ENCODE results near the gene MDGA2. TPM values are rescaled to one million over a fixed set of nuclear protein-coding genes. Genes with fewer than 3 reads are reported as not detected.

MDGA2 gene
- total RNA-seq, 2 experiments from 2014 or later, result not detected

DNA sequence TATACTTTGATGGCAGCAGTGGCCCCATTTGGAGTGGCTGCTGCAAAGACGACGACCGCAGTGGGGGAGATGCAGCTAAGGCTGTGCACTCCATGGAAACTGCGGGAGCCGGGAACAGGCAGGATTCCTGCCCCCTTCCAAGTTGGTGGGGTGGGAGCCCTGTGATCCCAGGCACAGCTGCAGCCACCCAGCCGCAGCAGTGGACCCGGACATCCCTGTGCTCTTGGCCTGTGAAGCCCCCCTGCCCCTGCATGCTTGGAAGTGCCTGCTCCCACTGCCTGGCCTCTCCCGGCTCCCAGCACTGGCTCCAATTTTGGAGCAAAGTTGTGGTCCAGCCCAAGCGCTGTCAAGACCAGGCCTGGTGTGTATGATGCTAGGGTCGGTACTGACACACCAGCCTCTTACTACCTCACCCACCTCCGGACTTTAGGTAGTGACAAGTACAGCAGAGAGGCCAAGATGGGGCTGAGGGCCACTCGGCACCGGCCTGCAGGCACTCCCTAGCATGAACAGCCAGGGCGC is 521.1 kb downstream of the MDGA2 start:
- H3K9me3 Mint-ChIP-seq (ENCODE audit: low read depth), result peaks cover 10% of the 10 kb centered on the region
- no peak overlapping the region for H3K27ac Mint-ChIP-seq
- no peaks in the 10 kb centered on the region for H3K4me1 Mint-ChIP-seq
- intact Hi-C loops (cut with DNase I, micrococcal nuclease), result no loop called here
- H3K4me3 Mint-ChIP-seq, result no peak overlapping the region
- no peaks in the 10 kb centered on the region for H3K36me3 Mint-ChIP-seq (ENCODE audit: low read depth)
- POLR2A ChIA-PET, result no interaction called here
- H3K27me3 Mint-ChIP-seq, result no peaks in the 10 kb centered on the region
- ATAC-seq (no peak), DNase-seq (no peak)
- CTCF ChIA-PET, result no interaction called here

DNA sequence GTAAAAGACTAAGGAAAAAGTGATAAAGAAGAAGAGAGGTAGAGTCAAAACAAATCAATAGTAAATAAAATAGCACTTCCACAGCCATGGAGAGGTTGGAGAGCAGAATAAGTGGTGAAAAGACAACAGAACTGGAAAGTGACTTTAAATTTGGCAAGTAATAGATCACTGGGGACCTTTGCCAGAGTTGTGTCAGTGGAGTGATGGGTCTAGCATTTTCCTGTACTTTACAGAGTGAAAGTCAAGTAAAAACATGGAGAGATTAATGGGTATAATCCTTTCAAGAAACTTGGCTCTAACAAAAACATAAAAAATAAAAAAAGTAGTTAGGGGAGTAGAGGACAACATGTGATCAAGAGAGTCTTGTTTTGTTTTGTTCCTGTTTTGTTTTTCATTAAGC is 521.7 kb downstream of the MDGA2 start:
- H3K9me3 Mint-ChIP-seq (ENCODE audit: low read depth), result peaks cover 10% of the 10 kb centered on the region
- ChIA-PET POLR2A (no interaction called here), CTCF (no interaction called here)
- H3K4me1 Mint-ChIP-seq, result no peaks in the 10 kb centered on the region
- intact Hi-C loops (cut with DNase I, micrococcal nuclease), result no loop called here
- H3K4me3 Mint-ChIP-seq, result no peak overlapping the region
- no peaks in the 10 kb centered on the region for H3K27me3 Mint-ChIP-seq
- no peak for DNase-seq
- H3K36me3 Mint-ChIP-seq (ENCODE audit: low read depth), result no peaks in the 10 kb centered on the region
- H3K27ac Mint-ChIP-seq, result no peak overlapping the region
- no peak for ATAC-seq

DNA sequence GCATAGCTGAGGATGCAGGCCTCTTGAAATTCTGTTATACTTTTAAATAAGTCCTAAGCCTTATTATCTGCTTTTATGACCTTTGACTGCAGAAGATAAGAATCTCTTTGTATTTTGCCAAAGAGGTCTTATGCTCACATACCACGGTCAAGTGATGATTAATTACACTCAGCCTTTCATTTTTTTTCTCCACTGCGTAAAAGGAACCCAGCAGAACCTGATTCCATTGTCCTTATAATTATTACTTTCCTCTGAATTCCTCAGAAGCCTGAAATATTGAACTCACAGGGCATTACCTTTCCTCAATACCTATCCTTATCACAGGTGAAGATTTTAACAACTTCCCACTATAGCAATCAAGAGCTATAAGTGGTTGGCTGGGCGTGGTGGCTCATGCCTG is 525.1 kb downstream of the MDGA2 start:
- intact Hi-C loops (cut with DNase I, micrococcal nuclease), result no loop called here
- Mint-ChIP-seq H3K4me3 (no peak overlapping the region), H3K36me3 (ENCODE audit: low read depth) (no peaks in the 10 kb centered on the region), H3K9me3 (ENCODE audit: low read depth) (peaks cover 9% of the 10 kb centered on the region), H3K27ac (no peak overlapping the region), H3K4me1 (no peaks in the 10 kb centered on the region), H3K27me3 (no peaks in the 10 kb centered on the region)
- no peak for DNase-seq
- CTCF ChIA-PET, result no interaction called here
- POLR2A ChIA-PET, result no interaction called here
- no peak for ATAC-seq

DNA sequence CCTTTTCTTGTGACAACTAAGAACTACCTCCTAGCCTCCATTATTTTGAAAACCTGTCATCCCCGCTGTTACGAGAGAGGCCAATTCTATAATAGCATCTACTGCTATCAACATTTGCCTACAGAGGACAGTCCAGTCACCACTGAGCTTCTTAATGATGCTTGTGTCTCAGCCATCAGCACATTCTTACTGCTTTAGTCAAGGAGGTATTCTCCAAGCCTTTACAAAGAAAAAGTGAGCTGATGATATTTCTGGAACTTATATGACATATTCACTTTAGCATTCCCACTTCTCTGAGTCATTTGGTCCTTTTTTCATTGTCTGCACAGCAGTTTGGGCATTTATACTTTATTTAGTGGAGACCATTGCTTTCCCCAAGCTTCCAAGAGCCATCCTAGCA is 526.1 kb downstream of the MDGA2 start:
- H3K27me3 Mint-ChIP-seq, result no peaks in the 10 kb centered on the region
- no peak overlapping the region for H3K4me3 Mint-ChIP-seq
- no peak overlapping the region for H3K27ac Mint-ChIP-seq
- H3K4me1 Mint-ChIP-seq, result no peaks in the 10 kb centered on the region
- ChIA-PET CTCF (no interaction called here), POLR2A (no interaction called here)
- no peak for DNase-seq
- H3K9me3 Mint-ChIP-seq (ENCODE audit: low read depth), result peaks cover 9% of the 10 kb centered on the region
- intact Hi-C loops (cut with DNase I, micrococcal nuclease), result no loop called here
- ATAC-seq, result no peak
- H3K36me3 Mint-ChIP-seq (ENCODE audit: low read depth), result no peaks in the 10 kb centered on the region

DNA sequence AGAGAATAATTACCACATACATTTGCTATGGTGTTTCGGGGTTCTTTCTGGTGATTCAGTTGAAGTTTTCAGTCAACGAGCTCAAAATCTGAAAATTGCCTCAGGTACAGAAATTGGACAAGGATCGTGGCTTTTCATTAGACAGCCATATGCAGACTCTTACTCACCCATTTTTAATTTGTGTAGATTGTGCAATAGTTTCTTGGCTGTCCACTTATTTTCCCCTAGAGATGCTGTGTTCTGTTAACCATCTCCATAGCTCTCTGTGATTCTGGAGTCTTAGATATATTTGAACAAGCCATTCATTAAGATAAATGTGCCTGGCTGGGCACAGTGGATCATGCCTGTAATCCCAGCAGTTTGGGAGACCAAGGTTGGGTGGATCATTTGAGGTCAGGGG is 526.7 kb downstream of the MDGA2 start:
- ATAC-seq (no peak), DNase-seq (no peak)
- Mint-ChIP-seq H3K4me3 (no peak overlapping the region), H3K4me1 (no peaks in the 10 kb centered on the region), H3K27ac (no peak overlapping the region), H3K9me3 (ENCODE audit: low read depth) (peaks cover 9% of the 10 kb centered on the region), H3K36me3 (ENCODE audit: low read depth) (no peaks in the 10 kb centered on the region), H3K27me3 (no peaks in the 10 kb centered on the region)
- POLR2A ChIA-PET, result no interaction called here
- intact Hi-C loops (cut with DNase I, micrococcal nuclease), result no loop called here
- CTCF ChIA-PET, result no interaction called here

DNA sequence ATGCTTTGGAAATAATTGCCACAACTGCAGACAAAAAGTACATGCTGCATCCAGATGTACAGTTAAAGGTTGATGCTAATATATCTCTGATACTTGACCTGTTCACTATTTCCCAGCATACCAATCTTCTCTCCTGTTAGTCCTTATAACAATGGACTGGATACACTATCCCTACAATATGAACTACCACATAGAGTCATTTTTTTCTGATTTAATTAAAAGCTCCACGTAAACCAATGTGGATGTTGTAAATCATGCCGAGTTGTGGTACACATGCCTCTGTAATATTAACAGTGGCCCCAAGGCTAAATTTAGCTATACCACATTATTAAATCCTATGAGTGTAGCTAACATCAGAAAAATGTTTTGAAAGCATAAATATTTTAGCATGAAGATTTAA is 554.8 kb downstream of the MDGA2 start:
- no peaks in the 10 kb centered on the region for H3K4me1 Mint-ChIP-seq
- ATAC-seq (no peak), DNase-seq (no peak)
- POLR2A ChIA-PET, result no interaction called here
- no peaks in the 10 kb centered on the region for H3K9me3 Mint-ChIP-seq (ENCODE audit: low read depth)
- CTCF ChIA-PET, result no interaction called here
- intact Hi-C loops (cut with DNase I, micrococcal nuclease), result no loop called here
- H3K27ac Mint-ChIP-seq, result no peak overlapping the region
- no peak overlapping the region for H3K4me3 Mint-ChIP-seq
- H3K27me3 Mint-ChIP-seq, result no peaks in the 10 kb centered on the region
- H3K36me3 Mint-ChIP-seq (ENCODE audit: low read depth), result no peaks in the 10 kb centered on the region

DNA sequence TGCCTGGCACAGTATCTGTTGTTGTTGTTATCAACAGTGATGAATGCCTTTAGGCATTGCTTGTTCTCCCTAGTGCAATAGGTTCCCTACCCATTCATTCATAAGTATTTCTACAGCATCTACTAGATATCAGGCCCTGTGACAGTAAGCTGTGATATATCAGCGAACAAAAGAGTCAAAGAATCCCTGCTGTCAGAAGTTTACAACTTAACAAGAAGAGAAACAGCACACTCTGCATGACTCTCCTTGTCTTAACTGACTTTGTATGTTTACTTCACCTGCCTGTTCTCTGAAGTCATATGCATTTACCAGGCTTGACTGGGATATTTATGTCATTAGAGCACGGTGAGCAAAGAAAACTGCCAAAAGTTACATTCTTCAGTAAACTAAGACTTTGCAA is 571.6 kb downstream of the MDGA2 start:
- peaks cover 2% of the 10 kb centered on the region for H3K9me3 Mint-ChIP-seq (ENCODE audit: low read depth)
- ChIA-PET CTCF (no interaction called here), POLR2A (no interaction called here)
- H3K27me3 Mint-ChIP-seq, result no peaks in the 10 kb centered on the region
- no peak overlapping the region for H3K4me3 Mint-ChIP-seq
- no peaks in the 10 kb centered on the region for H3K4me1 Mint-ChIP-seq
- H3K36me3 Mint-ChIP-seq (ENCODE audit: low read depth), result no peaks in the 10 kb centered on the region
- intact Hi-C loops (cut with DNase I, micrococcal nuclease), result no loop called here
- H3K27ac Mint-ChIP-seq, result no peak overlapping the region
- DNase-seq (no peak), ATAC-seq (no peak)

DNA sequence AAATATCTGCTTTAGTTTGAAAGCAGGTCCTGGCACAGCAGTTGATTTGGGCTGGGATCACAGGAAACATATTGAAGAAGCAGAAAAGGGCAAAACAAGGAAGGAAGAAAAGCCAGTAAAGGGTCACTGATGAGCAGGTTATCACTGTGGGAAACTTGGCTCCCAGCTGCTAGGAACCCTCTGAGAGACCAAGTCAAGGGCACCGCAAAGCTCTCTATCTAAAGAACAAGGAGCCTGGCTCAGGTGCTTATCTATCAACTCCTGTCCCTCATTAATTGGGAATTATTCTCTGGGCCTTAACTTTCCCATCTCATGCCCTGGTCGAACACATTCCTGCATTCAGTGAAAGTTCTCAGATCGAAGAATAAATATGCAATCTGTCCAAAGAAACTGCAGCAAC is 572.9 kb downstream of the MDGA2 start:
- no peaks in the 10 kb centered on the region for H3K27me3 Mint-ChIP-seq
- no peak overlapping the region for H3K27ac Mint-ChIP-seq
- intact Hi-C loops (cut with DNase I, micrococcal nuclease), result no loop called here
- ATAC-seq (no peak), DNase-seq (no peak)
- no peak overlapping the region for H3K4me3 Mint-ChIP-seq
- ChIA-PET POLR2A (no interaction called here), CTCF (no interaction called here)
- peaks cover 2% of the 10 kb centered on the region for H3K9me3 Mint-ChIP-seq (ENCODE audit: low read depth)
- no peaks in the 10 kb centered on the region for H3K4me1 Mint-ChIP-seq
- H3K36me3 Mint-ChIP-seq (ENCODE audit: low read depth), result no peaks in the 10 kb centered on the region

DNA sequence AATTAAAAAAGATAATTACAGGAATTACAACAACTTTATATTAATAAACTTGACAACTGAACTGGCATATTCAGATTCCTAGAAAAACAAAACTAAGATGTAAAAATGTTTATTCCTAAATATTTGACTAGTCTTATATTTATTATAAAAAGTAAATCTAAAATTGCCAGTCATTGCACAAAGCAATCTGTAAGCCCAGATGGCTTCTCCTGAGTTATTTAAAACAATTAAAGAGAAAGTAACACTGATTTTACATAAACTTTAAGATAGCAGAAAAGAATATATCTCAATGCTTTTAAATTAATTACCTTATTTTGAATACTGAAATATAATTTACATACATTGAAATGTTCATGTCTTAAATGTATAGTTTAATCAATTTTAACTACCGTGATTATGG is 589.7 kb downstream of the MDGA2 start:
- intact Hi-C loops (cut with DNase I, micrococcal nuclease), result no loop called here
- no peaks in the 10 kb centered on the region for H3K4me1 Mint-ChIP-seq
- H3K4me3 Mint-ChIP-seq, result no peak overlapping the region
- POLR2A ChIA-PET, result no interaction called here
- CTCF ChIA-PET, result no interaction called here
- H3K27me3 Mint-ChIP-seq, result no peaks in the 10 kb centered on the region
- no peaks in the 10 kb centered on the region for H3K36me3 Mint-ChIP-seq (ENCODE audit: low read depth)
- no peak overlapping the region for H3K27ac Mint-ChIP-seq
- no peak for ATAC-seq
- no peaks in the 10 kb centered on the region for H3K9me3 Mint-ChIP-seq (ENCODE audit: low read depth)
- no peak for DNase-seq

DNA sequence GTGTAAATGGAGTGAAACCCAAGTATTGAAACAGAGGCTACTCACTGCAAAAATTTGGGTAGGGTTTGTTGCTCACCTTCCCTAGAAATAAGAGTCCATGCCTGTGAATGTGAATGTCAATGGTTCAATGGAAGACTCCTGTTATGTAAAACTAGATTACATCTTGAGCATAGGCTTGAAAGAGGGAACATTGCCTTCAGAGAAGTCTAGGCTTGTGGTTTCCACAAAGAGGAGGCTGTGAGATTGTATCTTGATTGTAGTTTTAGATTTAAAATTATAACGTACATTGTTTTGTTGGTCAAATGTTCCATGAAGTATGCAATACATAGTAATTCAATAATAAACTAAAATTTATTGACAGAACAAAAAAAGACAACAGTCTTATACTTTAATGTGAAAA is 610.1 kb downstream of the MDGA2 start:
- Mint-ChIP-seq H3K27ac (no peak overlapping the region), H3K36me3 (ENCODE audit: low read depth) (no peaks in the 10 kb centered on the region), H3K27me3 (no peaks in the 10 kb centered on the region), H3K4me3 (no peak overlapping the region), H3K4me1 (no peaks in the 10 kb centered on the region), H3K9me3 (ENCODE audit: low read depth) (no peaks in the 10 kb centered on the region)
- DNase-seq (no peak), ATAC-seq (no peak)
- intact Hi-C loops (cut with DNase I, micrococcal nuclease), result no loop called here
- ChIA-PET CTCF (no interaction called here), POLR2A (no interaction called here)

DNA sequence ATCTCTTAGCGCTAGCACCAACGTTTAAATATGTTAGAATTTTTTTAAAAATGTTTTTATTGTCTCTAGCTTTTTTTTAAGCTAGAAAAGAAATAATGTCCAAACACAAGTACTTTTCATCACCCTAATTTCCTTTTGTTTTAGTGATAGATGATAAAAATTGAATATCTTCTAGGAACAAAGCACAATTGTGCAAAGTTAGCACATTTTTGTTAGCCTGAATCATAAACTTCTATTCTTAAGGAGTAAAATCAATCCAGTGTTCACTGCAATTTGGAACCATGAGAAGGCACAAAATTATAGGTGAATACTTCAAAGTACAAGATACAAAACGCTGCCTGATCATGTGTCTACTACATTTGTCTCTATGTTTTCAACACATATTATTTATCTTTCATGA is 615.4 kb downstream of the MDGA2 start:
- DNase-seq (no peak), ATAC-seq (no peak)
- no peaks in the 10 kb centered on the region for H3K4me1 Mint-ChIP-seq
- no peaks in the 10 kb centered on the region for H3K36me3 Mint-ChIP-seq (ENCODE audit: low read depth)
- H3K27me3 Mint-ChIP-seq, result no peaks in the 10 kb centered on the region
- POLR2A ChIA-PET, result no interaction called here
- no peak overlapping the region for H3K4me3 Mint-ChIP-seq
- H3K9me3 Mint-ChIP-seq (ENCODE audit: low read depth), result peaks cover 3% of the 10 kb centered on the region
- H3K27ac Mint-ChIP-seq, result no peak overlapping the region
- intact Hi-C loops (cut with DNase I, micrococcal nuclease), result no loop called here
- CTCF ChIA-PET, result no interaction called here

DNA sequence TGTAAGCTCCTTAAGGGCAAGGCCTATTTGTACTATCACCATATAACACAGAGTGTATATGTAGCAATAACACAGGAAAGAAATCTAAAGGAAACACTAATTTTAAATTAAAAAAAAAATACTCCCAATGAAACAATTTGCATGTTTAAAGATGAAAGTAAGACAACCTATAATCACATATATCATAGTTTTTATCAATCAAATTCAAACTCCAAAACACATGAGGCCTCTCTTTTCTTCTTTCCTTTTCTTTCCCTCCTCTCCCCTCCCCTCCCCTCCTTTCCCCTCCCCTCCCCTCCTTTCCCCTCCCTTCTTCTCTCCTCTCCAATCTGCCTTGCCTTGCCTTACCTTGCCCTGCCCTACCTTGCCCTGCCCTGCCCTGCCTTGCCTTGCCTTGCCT is 618.0 kb downstream of the MDGA2 start:
- no peak overlapping the region for H3K27ac Mint-ChIP-seq
- H3K36me3 Mint-ChIP-seq (ENCODE audit: low read depth), result no peaks in the 10 kb centered on the region
- ChIA-PET CTCF (interaction anchor here (0.6 kb wide), 1 partner anchor 288 kb away, joined by 3 read pairs; no protein-coding TSS in a partner anchor), POLR2A (no interaction called here)
- DNase-seq (no peak), ATAC-seq (no peak)
- H3K27me3 Mint-ChIP-seq, result no peaks in the 10 kb centered on the region
- peaks cover 3% of the 10 kb centered on the region for H3K9me3 Mint-ChIP-seq (ENCODE audit: low read depth)
- no peak overlapping the region for H3K4me3 Mint-ChIP-seq
- intact Hi-C loops (cut with DNase I, micrococcal nuclease), result no loop called here
- H3K4me1 Mint-ChIP-seq, result no peaks in the 10 kb centered on the region

DNA sequence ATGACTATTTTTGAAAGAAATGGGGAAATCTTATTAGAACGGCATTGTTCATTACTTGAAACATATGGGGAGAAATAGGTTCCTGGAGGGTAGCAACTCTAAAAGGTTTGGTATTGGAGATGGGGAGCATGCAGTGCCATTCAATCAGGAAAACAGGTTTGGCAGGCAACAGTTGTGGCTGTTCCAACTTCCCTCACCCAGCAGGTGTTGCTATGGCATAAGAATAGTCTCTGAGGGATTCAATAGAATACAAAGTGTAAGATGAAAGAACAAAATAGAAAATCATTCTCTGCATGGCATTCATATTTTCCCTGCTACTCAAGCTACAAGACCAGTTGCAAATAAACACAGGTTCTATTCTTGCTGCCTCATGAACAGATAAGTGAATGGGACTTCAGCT is 630.6 kb downstream of the MDGA2 start:
- Mint-ChIP-seq H3K9me3 (ENCODE audit: low read depth) (peaks cover 2% of the 10 kb centered on the region), H3K4me3 (no peak overlapping the region)
- intact Hi-C loops (cut with DNase I, micrococcal nuclease), result no loop called here

More for the DNA sequence above, 630.6 kb downstream of the MDGA2 start:
- POLR2A ChIA-PET, result no interaction called here
- no peak overlapping the region for H3K27ac Mint-ChIP-seq
- CTCF ChIA-PET, result interaction anchor here (0.6 kb wide), 1 partner anchor 245 kb away, joined by 3 read pairs; no protein-coding TSS in a partner anchor
- H3K4me1 Mint-ChIP-seq, result no peaks in the 10 kb centered on the region
- ATAC-seq (no peak), DNase-seq (no peak)
- H3K27me3 Mint-ChIP-seq, result no peaks in the 10 kb centered on the region
- no peaks in the 10 kb centered on the region for H3K36me3 Mint-ChIP-seq (ENCODE audit: low read depth)
